HG02759 (cell line): ENCODE results near the gene IRGM.
A peak's percentile ranks its signal among the peaks of the same experiment; 100 is the strongest.
"Not testable (repeated sequence)": the region's sequence is repeated elsewhere in the genome, so short reads cannot be mapped to it uniquely, and the experiment has no call there.

Experiments used
- ATAC-seq: cut with Tn5 transposase; IDR thresholded peaks from one replicate; pipeline ENCODE4 v1.9.1; 2021; ENCODE audit warnings: mild to moderate bottlenecking, moderate library complexity; ENCODE audit not compliant: unreplicated experiment

The IRGM gene

GRCh38 chr5:150846308-150846653, at the start of gene IRGM:
IRGM (plus strand) TSS chr5:150846521; CDS start chr5:150848124, 1,603 bp downstream.
- not testable (repeated sequence) for ATAC-seq

GRCh38 chr5:150797384-150797783, 48.9 kb upstream of the IRGM start:
- ATAC-seq: no peak

- ATAC-seq: no peak
Observed at GRCh38 chr5:150801117-150801927, 45.0 kb upstream of the IRGM start.

- no peak for ATAC-seq
Observed at GRCh38 chr5:150804388-150804787, 41.9 kb upstream of the IRGM start.

- no peak for ATAC-seq
Observed at GRCh38 chr5:150809363-150809762, 37.0 kb upstream of the IRGM start.

GRCh38 chr5:150815010-150815409, 31.3 kb upstream of the IRGM start:
- ATAC-seq: no peak

- ATAC-seq: no peak
Observed at GRCh38 chr5:150816946-150817345, 29.4 kb upstream of the IRGM start.

- ATAC-seq: no peak
Observed at GRCh38 chr5:150829744-150830143, 16.6 kb upstream of the IRGM start.

- ATAC-seq: not testable (repeated sequence)
Observed at GRCh38 chr5:150831821-150832220, 14.5 kb upstream of the IRGM start.

- ATAC-seq: no peak
Observed at GRCh38 chr5:150836064-150836463, 10.3 kb upstream of the IRGM start.

GRCh38 chr5:150836703-150837102, 9.6 kb upstream of the IRGM start:
- ATAC-seq: no peak

GRCh38 chr5:150845185-150845859, 999 bp upstream of the IRGM start:
- not testable (repeated sequence) for ATAC-seq

- peak; percentile 91 for ATAC-seq
Observed at GRCh38 chr5:150846654-150847333, 473 bp downstream of the IRGM start.

- peak; percentile 21 for ATAC-seq
Observed at GRCh38 chr5:150847334-150847695, 994 bp downstream of the IRGM start.

- ATAC-seq: no peak
Observed at GRCh38 chr5:150848271-150848670, 1.9 kb downstream of the IRGM start.

GRCh38 chr5:150851039-150851438, 4.7 kb downstream of the IRGM start:
- no peak for ATAC-seq

- ATAC-seq: no peak
Observed at GRCh38 chr5:150853561-150853960, 7.2 kb downstream of the IRGM start.

- not testable (repeated sequence) for ATAC-seq
Observed at GRCh38 chr5:150856700-150857099, 10.4 kb downstream of the IRGM start.

GRCh38 chr5:150860246-150860821, 14.0 kb downstream of the IRGM start:
- no peak for ATAC-seq

- no peak for ATAC-seq
Observed at GRCh38 chr5:150862070-150862469, 15.7 kb downstream of the IRGM start.

- ATAC-seq: no peak
Observed at GRCh38 chr5:150879358-150879757, 33.0 kb downstream of the IRGM start.
